ENCODE data around the gene EVL.

GRCh38 chr14:100098171-100098570, 32.9 kb downstream of the EVL start:
- TF ChIP-seq CTCF (conservative IDR thresholded peaks at IDR 0.05; ENCODE audit: low read length), result no peak
- TF ChIP-seq EZH2phosphoT487 (IDR thresholded peaks at IDR 0.05; ENCODE audit: borderline replicate concordance), result no peak

All from Loucy (cell line).